Fibroblast of villous mesenchyme (primary cell): ENCODE data around the gene AP5B1. TPM values are rescaled to one million over a fixed set of nuclear protein-coding genes. Genes with fewer than 3 reads are reported as not detected.

Experiments
- DNase-seq: peaks from one replicate; pipeline ENCODE4 v3.0.0-alpha.2; 2010; ENCODE audit warnings: low read depth
- H3K4me3 ChIP-seq: 2 replicates; pipeline ENCODE4 v1.5.1; 2011; ENCODE audit warnings: low read depth, mild to moderate bottlenecking, low read length
- CTCF ChIP-seq: IDR thresholded peaks from 2 replicates; pipeline ENCODE4 v1.5.1; 2012; ENCODE audit warnings: low read depth, mild to moderate bottlenecking, low read length; ENCODE audit not compliant: insufficient read depth
- total RNA-seq: library from RNA; depleted of rRNA; stranded (reverse); fragments of >200 nt; gene quantifications from 2 replicates; pipeline ENCODE4 v1.2.3, GENCODE V29; 2012

Gene AP5B1
- total RNA-seq, 1 donor, result 13.8 TPM

- DNase-seq, result no peak
- H3K4me3 ChIP-seq, result no peak overlapping the region
- TF ChIP-seq CTCF, result no peak
These were observed 7.2 kb upstream of the AP5B1 start for GRCh38 chr11:65787649-65788622.

GRCh38 chr11:65786786-65787636 lies 6.2 kb upstream of the AP5B1 start, which contains the start of gene OVOL1:
TSS of gene OVOL1 (plus strand) at chr11:65787063. CDS start at chr11:65787374, 311 bp downstream.
- no peak within 1 kb of the TSS for H3K4me3 ChIP-seq
- DNase-seq, result no peak
- TF ChIP-seq CTCF, result no peak

- TF ChIP-seq CTCF, result no peak
- DNase-seq, result no peak
- H3K4me3 ChIP-seq, result no peak overlapping the region
These were observed 5.4 kb upstream of the AP5B1 start for GRCh38 chr11:65786008-65786785.

DNA sequence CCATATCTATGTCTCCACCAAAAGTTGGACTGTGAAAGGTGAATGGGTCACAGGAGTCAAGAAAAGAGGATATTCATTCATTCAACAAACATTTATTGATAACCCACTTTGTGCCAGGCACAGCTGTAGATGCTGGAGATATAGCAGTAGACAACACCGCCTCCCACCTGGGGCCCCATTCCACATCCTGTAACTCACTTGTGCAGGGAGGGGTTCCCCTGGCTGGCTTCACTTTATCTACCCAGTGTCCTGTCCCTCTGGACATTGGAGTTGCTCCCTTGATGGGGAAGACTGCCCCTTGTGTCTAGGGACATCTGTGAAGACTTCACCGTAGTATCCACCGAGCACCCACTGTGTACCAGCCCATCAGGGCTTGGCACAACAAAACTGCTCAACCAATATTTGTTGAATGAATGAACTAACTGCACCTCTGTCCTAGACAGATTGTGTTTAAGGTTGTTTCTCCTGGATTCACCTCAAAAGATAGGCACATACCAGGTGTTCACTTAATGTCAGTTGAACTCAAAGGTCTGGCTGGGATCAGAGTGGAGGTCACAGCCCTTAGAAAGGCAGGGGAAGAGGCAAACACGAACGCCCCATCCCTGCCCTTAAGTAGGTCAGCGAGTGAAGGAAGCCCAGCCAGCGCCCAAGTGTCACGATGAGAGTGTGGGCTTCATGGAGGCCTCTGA lies 4.7 kb upstream of the AP5B1 start:
- no peak for TF ChIP-seq CTCF
- DNase-seq, result no peak
- H3K4me3 ChIP-seq, result no peak overlapping the region

- no peak for TF ChIP-seq CTCF
- H3K4me3 ChIP-seq, result no peak overlapping the region
- DNase-seq, result no peak
These were observed 2.0 kb upstream of the AP5B1 start for GRCh38 chr11:65782816-65783228.
